PC-9 (cell line): Measurements from ENCODE around the gene STX18.

Experiments
- CTCF ChIP-seq: fragments of 200-600 bp; sonication (generic); conservative IDR thresholded peaks from 2 replicates; pipeline ENCODE4 v1.6.1; 2017; ENCODE audit warnings: mixed run types, antibody characterized with exemption, mild to moderate bottlenecking, moderate library complexity
- EZH2 ChIP-seq: fragments of 200-600 bp; sonication (generic); IDR thresholded peaks from 2 replicates; pipeline ENCODE4 v1.8.0; 2017; ENCODE audit warnings: antibody characterized with exemption, low read depth

- TF ChIP-seq CTCF (no peak), EZH2 (no peak)
These were observed 29.6 kb downstream of the STX18 start for GRCh38 chr4:4512282-4512681.
